KOPT-K1 (cell line): ENCODE results near the gene S100A3.

Source experiments
- H3K27ac ChIP-seq: fragments of 200-600 bp; sonication (generic); 2 replicates; pipeline ENCODE4 v1.5.1; 2016; ENCODE audit warnings: antibody characterized with exemption, mild to moderate bottlenecking, low read depth, low read length; ENCODE audit not compliant: poor library complexity, severe bottlenecking
- H3K36me3 ChIP-seq: fragments of 200-600 bp; sonication (generic); 2 replicates; pipeline ENCODE4 v1.5.1; 2017; ENCODE audit warnings: antibody characterized with exemption, mild to moderate bottlenecking, low read length, moderate library complexity; ENCODE audit not compliant: insufficient read depth
- H3K9me3 ChIP-seq: fragments of 200-600 bp; sonication (generic); 2 replicates; pipeline ENCODE4 v1.5.1; 2017; ENCODE audit warnings: antibody characterized with exemption, low read length, mild to moderate bottlenecking; ENCODE audit not compliant: insufficient read depth, poor library complexity, severe bottlenecking

S100A3 gene

DNA sequence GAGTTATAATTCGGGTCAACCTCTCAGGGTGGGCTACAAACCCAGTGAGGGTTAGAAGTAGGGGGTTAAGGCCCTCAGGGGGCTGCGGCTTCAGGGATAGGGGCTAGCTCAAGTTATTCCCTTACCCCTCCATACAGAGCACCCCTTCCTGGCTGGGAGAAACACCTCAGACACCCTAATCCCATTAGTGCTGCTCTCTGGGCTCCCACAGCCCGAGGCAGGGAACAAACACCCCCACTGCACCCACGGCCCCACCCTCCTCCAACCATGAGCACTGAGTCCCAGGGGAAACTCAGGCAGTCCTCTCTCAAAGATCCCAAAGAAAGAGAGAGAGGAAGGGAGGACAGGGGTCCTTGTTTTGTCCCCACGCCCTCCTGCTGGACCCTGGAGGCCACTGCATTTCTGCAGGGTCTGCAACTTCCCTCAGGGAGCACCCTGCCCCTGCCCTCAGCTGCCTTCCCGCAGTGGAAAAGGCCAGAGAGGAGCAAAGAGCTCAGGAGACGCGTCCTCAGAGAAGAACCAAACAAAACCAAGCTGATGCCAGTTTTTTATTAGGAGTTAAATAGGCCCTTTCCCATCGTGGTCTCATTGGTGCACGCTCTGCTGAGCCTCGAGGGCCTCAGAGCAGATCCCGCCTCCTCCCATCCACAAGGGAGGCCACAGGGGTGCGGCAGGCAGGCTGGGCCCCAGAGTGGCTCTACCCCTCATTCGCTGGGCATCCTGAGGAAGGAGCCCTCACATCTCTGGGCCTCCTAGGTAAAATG lies 2.1 kb downstream of the S100A3 start:
- no peaks in the 10 kb centered on the region for H3K9me3 ChIP-seq
- no peak overlapping the region for H3K27ac ChIP-seq
- H3K36me3 ChIP-seq: no peaks in the 10 kb centered on the region

- Histone ChIP-seq H3K9me3 (no peaks in the 10 kb centered on the region), H3K36me3 (no peaks in the 10 kb centered on the region), H3K27ac (peak overlapping the region; percentile 71)
Measured at GRCh38 chr1:153546371-153546770, 2.7 kb downstream of the S100A3 start.

DNA sequence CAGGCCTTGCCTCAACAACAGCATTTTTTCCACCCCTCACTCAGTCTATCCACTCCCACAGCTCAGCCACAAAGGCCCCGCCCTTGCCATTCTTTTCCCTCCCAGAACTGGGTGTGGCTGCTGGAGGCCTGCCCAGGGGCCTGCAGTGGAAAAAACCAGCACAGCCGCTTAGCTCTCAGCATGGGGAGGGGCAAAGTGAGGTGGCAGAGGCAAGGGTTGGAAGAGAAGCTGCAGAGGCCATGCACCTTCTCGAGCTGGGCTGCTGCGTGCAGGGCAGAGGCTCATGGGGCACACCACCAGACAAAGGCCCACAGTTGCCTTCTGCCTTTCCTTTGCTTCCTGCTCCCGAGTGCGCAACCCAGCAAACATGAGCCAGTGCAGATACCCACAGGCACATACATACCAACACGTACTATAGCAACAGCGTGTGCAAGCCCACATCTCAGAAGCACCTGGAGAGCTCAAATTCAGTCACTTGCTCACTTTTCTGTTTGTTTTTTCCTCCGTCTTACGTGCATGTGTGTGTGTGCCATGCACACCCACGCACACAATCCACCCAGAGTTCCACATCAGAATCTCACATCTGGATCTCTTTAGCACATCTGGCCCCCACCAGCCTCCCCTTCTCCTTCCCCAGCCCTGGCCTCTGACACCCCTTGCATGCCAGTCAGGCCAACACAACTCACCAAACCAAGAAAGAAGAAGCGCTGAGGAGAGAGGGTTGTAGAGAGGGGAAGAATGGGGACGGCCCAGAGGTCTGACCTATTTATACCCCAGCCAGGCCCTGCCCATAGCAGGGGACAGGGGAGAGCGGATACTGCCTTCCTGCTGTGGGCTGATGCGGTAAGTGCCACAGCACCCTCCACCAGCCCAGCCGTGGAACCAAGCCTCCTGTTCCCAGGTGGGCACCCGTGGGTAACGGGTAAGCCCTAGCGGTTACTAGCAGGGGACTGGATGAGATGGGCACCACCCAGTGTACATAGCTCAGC lies 3.7 kb downstream of the S100A3 start, which contains the start of gene S100A4:
S100A4 (minus strand) TSS at position 740 of the 989 bp plus-strand sequence. CDS start 1,012 bp downstream, outside the sequence.
- H3K36me3 ChIP-seq: no peaks in the 10 kb centered on the region
- peak within 1 kb of the TSS; percentile 71 for H3K27ac ChIP-seq
- no peaks in the 10 kb centered on the region for H3K9me3 ChIP-seq

DNA sequence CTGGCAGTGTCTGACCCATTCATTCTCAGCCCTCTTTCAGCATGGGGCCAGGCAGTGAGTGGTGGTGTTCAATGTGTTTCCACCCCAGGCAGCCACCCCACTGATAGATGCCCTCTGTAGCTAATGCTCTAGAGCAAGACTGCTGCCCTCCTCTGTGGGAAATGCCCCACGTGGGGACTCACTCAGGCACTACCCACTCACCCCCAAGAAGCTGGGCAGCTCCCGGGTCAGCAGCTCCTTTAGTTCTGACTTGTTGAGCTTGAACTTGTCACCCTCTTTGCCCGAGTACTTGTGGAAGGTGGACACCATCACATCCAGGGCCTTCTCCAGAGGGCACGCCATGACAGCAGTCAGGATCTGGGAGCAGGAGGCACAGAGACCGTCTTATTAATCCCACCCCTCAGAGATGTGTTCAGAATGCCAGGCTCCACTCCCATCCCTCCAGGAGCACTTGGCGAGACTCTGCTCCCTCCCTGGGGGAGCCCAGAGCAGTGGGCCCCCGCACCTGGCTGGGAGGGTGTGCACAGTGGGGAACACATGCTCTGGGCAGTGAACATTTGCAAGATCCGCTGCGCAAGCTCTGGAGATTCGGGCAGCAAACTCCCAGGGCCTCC lies 4.5 kb downstream of the S100A3 start:
- Histone ChIP-seq H3K27ac (peak overlapping the region; percentile 71), H3K9me3 (no peaks in the 10 kb centered on the region), H3K36me3 (no peaks in the 10 kb centered on the region)

DNA sequence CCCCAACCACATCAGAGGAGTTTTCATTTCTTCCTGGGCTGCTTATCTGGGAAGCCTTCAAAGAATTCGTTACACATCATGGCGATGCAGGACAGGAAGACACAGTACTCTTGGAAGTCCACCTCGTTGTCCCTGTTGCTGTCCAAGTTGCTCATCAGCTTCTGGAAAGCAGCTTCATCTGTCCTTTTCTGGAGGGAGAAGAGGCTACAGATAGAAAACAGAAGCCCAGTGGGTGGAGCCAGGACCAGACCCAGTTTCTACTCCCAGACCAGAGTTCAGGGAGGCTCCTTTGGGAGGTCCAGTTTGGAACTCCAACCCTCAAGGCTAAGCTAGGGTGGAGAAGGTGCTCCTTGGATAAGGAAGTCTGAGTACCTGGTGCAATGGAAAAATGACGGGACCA lies 5.3 kb downstream of the S100A3 start:
- no peak overlapping the region for H3K27ac ChIP-seq
- H3K9me3 ChIP-seq: no peaks in the 10 kb centered on the region
- H3K36me3 ChIP-seq: no peaks in the 10 kb centered on the region

DNA sequence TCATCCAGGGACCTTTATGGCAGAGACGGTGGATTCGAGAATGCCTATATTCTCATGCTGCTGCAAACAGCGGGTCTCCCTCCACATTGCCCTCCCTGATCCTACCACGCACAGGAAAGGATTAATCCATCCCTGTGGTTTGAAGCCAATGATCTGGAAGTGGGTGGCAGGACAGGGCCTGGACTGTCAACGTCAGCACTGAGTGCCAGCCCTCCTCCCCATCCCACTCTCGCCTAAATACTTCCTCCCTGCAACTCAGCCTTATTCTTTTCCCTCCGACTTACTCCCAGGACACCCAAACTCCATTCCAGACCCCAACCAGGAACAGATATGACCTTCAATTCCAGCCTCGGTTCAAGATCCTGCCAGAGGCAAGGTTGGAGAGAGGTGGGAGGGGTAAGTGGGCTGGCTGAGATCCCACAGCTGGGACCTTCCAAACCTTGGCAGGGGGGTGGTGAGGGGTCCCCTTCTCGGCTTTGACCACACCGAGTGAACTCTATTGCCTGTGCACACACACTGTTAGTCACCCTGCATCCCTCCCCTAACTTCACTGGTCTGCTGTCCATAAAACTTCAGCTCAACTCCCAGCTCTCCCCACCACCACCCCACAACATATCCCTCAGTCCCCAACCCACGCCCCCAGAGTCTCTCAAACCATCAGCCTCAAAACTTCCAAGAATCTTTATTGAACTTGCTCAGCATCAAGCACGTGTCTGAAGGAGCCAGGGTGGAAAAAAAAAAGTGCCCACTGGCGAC lies 5.9 kb downstream of the S100A3 start:
- H3K36me3 ChIP-seq: no peaks in the 10 kb centered on the region

GRCh38 chr1:153541641-153542590 lies 7.1 kb downstream of the S100A3 start:
- Histone ChIP-seq H3K9me3 (no peaks in the 10 kb centered on the region), H3K36me3 (no peaks in the 10 kb centered on the region), H3K27ac (no peak overlapping the region)

More for the DNA sequence above, 5.9 kb downstream of the S100A3 start:
- Histone ChIP-seq H3K27ac (no peak overlapping the region), H3K9me3 (no peaks in the 10 kb centered on the region)

GRCh38 chr1:153540394-153541361 lies 8.4 kb downstream of the S100A3 start, which contains the start of gene S100A5:
Gene S100A5 (minus strand): TSS chr1:153540934. CDS start chr1:153540191, 743 bp downstream.
- Histone ChIP-seq H3K9me3 (no peaks in the 10 kb centered on the region), H3K27ac (peak within 1 kb of the TSS; percentile 43), H3K36me3 (no peaks in the 10 kb centered on the region)

- H3K36me3 ChIP-seq: no peaks in the 10 kb centered on the region
- H3K27ac ChIP-seq: no peak overlapping the region
- no peaks in the 10 kb centered on the region for H3K9me3 ChIP-seq
Measured at GRCh38 chr1:153539395-153540093, 9.5 kb downstream of the S100A3 start.

DNA sequence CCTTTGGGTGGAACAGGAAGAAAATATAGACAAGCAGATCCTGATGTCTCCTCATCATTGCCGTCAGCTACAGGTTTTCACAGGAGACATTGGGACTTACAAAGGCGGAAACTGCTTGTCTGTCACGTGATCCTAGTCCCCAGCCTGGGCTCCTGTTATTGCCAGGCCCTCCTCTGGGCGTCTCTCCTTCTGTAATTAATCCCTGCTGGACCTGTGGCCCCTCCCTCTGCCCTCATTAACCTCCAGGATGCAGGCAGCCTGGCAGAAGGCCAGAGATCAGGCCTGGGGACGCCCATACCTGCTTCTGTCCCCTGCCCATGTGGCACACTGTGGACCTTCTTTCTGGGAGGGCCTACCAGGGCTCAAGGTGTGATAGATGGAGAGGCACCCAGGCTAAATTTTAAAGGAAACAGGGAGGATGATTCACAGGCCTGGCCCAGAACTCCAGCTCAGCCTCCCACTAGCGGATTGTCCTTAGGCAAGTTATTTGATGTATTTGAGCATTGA lies 10.7 kb downstream of the S100A3 start:
- Histone ChIP-seq H3K36me3 (no peaks in the 10 kb centered on the region), H3K27ac (no peak overlapping the region), H3K9me3 (no peaks in the 10 kb centered on the region)

DNA sequence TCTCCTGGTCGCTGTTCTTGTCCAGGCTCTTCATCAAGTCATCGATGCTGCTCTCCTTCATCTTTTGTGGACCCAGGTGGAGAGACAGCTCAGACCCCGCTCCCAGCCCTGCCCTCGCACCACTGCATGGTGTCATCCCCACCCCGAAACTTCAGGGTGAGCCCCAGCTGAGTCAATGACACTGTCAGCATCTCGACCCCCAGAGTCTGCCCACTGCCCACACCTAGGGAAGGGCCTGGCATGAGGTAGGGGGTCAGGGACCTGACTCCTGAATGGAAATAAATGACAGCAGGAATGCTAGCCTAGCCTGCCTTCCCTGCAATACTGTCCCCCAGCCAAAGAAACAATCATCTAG lies 11.7 kb downstream of the S100A3 start:
- Histone ChIP-seq H3K9me3 (no peaks in the 10 kb centered on the region), H3K27ac (no peak overlapping the region), H3K36me3 (no peaks in the 10 kb centered on the region)
